ENCODE measurements around the gene DHRS3.

DNA sequence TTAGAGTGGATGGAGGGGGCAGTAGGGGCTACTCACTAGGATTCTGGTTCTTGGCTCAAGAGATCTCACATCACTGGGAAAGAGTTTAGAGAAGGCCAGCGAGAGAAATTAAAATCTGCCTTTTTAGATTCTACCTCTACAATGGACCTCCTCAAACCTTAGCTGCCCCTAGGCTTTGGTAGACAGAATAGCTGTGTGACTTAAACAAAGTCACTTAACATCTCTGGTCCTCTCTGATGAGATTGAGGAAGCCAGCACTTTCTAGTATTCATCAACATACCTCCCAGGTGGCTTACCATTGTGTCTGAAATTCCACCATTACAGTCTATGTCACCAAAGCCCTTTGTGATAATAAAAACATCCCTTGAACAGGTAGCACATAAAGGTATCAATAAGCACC lies 44.5 kb upstream of the DHRS3 start:
- TF ChIP-seq, protein P1, sequence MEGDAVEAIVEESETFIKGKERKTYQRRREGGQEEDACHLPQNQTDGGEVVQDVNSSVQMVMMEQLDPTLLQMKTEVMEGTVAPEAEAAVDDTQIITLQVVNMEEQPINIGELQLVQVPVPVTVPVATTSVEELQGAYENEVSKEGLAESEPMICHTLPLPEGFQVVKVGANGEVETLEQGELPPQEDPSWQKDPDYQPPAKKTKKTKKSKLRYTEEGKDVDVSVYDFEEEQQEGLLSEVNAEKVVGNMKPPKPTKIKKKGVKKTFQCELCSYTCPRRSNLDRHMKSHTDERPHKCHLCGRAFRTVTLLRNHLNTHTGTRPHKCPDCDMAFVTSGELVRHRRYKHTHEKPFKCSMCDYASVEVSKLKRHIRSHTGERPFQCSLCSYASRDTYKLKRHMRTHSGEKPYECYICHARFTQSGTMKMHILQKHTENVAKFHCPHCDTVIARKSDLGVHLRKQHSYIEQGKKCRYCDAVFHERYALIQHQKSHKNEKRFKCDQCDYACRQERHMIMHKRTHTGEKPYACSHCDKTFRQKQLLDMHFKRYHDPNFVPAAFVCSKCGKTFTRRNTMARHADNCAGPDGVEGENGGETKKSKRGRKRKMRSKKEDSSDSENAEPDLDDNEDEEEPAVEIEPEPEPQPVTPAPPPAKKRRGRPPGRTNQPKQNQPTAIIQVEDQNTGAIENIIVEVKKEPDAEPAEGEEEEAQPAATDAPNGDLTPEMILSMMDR (IDR thresholded peaks at IDR 0.05) = no peak
- no peak for TF ChIP-seq EP300 (IDR thresholded peaks at IDR 0.05)
